ENCODE measurements around the gene SLX9.

The SLX9 gene

DNA sequence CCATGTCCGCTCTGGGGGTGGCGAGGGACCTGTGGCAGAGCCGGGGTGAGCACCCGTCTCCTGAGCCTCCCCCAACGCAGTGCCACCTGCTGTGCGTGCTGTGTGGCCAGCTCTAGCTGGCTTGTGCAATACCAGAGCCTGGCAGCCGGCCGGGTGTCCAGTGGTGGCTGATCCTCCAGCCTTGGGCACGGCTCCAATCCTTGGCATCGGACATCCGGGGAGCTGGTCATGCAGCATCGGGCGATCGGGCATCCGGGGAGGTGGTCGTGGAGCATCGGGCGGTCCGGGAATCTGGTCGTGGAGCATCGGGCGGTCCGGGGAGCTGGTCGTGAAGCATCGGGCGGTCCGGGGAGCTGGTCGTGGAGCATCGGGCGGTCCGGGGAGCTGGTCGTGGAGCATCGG lies 8.1 kb downstream of the SLX9 start:
- no peak for DNase-seq (ENCODE audit: low spot score)

DNA sequence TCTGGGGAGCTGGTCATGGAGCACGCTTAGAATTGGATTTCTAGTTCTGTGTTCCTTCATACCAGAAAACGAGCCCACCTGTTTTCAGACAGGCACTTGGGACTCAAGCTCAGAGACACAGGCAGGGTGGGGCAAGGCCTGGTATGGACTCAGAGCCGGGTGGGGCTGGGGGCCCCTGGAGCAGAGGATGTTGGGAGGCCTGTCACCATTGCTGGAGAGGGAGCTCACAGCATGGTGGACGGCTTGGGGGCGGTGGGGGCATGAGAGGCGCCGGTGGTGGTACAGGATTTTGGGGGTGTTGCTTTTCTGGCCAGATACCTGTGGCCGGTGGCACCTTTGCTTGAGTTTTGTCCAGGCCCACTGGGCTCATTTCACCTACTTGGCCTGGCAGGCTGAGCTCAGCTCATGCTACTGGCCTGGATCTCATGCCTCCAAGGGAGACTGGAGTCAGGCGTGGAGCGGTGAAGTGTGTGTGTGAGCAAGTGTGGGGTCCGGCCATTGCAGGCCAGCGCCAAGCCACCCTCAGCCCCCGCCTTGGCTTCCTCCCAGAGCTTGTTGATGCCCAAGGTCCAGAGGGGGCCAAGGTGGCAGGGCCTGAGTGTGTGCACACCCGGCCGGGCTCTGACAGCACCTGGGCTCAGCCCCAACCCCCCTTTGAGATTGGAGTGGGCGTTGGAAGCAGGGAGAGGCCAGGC lies 8.7 kb downstream of the SLX9 start:
- no peak for DNase-seq (ENCODE audit: low spot score)

DNA sequence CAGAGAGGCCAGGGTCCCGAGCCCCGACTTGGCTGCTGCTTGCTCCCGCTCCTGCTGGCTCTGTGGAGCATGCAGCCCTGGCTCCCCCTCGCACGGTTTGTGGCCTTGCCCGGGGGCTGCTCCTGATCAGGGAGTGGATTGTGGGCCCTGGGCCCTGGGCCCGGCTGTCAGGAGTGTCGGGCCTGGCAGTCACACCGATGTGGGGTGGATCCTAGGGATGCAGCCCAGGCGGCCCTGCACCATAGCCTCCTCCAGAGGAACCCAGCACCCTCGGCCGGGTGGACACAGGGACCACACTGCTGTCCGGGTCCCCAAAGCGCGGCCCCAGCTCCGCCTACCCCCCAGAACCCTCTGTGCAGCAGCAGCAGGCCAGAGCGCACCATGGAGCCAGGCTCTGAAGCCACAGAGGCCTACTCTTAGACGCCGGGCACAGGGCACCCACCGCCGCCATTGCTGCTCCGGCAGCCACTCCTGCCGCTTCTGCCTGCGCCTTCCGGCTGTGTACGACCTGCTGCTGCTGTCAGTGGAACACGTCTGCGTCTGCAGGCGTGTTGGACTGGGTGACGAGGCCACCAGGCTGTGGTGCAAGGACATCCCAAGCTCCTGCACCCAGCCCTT lies 9.4 kb downstream of the SLX9 start:
- no peak for DNase-seq (ENCODE audit: low spot score)

DNA sequence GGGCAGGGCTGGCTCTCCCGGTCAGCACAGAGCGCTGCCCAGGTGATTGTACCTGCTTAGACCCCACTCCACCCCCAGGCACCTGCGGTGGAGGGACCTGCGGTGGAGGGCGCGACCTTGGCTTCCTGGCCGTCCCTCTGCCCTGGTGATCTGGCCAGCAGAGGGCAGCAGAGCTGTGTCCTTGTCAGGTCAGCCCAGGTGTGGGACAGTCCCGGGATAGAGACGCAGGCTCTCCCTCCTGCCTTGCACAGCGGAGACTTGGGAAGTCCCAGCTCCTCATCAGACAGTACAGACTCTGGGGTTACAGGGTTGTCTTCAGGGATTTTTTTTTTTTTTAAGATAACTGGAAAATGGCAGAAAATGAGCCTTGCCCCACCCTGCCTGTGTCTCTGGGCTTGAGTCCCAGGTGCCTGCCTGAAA lies 10.0 kb downstream of the SLX9 start:
- DNase-seq (ENCODE audit: low spot score) = peak; percentile 60

DNA sequence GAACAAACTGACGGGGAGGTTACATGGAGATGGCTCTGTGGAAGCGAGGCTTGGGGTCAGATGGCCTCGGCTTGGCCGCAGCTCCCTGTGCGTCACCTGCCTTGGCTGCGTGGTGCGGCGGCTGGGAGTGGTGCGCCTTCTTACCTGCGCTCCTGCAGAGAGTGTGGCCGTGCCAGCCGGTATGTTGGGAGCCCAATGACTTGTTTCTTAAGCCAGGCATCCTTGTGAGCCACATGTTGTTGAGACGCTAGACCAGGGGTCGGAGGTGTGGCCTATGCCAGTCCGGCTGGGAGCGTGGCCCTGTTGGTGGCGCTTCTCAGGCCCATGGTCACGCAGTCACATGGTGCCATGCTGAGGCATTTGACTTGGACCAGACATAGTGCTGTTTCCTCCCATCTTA lies 10.5 kb downstream of the SLX9 start:
- DNase-seq (ENCODE audit: low spot score) = no peak

GRCh38 chr21:44951186-44951915 lies 11.5 kb downstream of the SLX9 start:
- no peak for DNase-seq (ENCODE audit: low spot score)

- DNase-seq (ENCODE audit: low spot score) = no peak
These were observed 12.5 kb downstream of the SLX9 start for GRCh38 chr21:44952116-44952928.

DNA sequence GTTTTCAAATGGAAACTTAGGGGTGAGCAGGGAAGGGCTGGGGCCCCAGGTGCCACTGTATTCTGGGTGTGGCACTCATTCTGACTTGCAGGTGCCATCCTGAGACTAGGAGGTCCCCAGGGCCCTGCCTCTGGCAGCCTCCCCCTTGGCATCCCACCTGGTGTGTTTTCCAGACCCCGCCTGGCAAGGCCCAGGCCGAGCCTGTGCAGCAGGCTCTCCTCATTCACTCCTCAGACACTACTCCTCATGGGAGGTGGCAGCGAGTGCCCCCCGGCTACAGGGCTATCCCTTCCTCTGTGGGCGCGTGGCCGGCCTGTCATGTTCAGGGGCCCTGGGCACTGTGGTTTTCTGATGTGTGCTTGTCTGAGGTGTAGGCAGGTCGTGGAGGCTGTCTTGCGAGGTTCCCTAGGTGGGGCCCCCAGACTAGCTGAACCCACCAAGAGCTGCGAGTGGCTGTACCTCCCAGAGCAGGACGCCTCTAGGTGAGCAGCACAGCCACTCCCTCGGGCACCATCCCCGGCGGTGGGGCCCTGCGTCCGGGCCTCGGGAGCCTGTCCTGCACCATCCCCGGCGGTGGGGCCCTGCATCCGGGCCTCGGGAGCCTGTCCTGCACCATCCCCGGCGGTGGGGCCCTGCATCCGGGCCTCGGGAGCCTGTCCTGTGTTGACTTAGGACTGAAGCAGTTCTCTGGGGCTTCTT lies 13.2 kb downstream of the SLX9 start:
- DNase-seq (ENCODE audit: low spot score) = no peak

DNA sequence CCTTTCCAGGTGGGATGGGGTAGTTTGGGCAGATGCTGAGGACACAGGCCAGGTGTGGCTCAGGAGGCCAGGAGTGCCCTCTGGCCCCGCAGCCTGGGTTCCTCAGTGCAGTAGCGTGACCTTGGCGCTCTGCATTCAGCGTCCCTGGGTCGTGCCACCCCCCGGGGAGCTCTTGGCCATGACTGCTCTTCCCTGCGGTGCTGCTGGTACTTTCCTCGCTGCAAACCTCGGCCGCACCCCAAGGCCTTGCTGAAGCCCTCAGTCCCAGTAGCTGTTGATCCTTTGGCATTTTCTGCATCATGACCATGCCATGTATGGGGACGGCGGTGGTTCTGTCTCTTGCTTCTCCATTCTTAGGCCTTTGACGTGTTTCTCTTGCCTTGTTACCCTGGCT lies 13.8 kb downstream of the SLX9 start:
- DNase-seq (ENCODE audit: low spot score) = no peak

DNA sequence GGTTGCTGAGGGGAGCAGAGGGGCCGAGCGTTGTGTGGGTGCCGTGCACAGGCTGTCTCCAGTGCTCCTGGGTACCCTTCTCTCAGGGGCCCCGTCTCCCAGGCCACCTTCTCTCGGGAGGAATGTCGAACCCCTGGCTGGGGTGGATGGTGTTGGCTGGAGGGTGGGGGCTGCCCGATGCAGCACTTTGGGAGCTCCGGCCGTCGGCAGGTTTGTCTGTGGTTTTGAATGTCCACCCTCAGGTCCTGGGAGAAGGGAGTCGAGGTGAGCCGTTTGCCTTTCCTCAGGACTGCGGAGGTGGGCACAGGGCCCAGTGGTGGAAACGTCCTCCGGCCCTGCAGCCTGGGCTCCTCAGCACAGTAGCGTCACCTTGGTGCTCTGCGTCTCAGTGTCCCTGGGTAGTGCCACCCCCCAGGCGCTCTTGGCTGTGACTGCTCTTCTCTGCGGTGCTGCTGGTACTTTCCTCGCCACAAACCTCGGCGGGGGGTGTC lies 14.5 kb downstream of the SLX9 start:
- no peak for DNase-seq (ENCODE audit: low spot score)

DNA sequence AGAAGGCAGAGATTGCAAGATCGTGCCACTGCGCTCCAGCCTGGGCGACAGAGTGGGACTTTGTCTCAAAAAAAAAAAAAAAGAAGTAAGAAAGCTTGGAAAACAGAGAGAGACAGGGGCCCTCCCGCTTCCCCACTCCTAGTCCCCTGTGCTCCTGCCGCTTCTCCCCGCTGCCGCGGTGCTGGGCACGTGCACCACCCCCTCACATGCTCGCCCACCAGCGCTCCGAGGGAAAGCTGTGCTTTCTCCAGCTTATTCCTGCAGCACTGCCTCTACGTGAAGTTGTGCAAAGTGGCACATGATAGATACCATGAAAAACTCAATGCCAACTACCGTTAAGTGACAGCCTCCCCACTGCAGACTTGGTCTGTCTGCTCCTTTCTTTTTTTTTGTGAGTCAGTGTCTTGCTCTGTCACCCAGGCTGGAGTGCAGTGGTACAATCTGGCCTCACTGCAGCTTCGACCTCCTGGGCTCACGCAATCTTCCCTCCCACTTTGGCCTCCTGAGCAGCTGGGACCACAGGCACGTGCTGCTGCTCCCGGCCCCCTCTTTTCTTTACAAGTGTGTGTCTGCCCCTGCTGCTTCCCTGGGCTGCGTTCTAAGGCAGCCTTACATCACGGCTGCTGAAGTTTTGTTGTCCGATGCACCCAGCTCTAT lies 15.4 kb downstream of the SLX9 start:
- no peak for DNase-seq (ENCODE audit: low spot score)

DNA sequence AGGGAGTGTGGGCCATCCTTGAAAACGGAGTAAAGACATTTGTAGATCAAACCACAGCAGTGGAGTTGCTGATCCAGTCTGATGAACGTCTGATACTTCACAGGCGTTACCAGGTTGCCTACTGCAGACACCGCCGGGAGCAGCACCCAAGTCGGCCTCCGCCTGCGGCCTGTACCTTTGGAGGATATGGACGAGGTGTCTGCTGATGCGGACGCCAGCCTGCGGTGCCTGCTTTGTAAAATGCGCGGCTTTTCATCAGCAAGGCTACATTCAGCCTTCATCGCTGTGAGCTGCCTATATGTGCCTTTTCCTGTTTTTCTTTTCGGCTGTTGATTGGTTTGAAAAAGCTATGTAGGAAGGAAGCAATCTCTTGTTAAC lies 16.0 kb downstream of the SLX9 start:
- DNase-seq (ENCODE audit: low spot score) = no peak

DNA sequence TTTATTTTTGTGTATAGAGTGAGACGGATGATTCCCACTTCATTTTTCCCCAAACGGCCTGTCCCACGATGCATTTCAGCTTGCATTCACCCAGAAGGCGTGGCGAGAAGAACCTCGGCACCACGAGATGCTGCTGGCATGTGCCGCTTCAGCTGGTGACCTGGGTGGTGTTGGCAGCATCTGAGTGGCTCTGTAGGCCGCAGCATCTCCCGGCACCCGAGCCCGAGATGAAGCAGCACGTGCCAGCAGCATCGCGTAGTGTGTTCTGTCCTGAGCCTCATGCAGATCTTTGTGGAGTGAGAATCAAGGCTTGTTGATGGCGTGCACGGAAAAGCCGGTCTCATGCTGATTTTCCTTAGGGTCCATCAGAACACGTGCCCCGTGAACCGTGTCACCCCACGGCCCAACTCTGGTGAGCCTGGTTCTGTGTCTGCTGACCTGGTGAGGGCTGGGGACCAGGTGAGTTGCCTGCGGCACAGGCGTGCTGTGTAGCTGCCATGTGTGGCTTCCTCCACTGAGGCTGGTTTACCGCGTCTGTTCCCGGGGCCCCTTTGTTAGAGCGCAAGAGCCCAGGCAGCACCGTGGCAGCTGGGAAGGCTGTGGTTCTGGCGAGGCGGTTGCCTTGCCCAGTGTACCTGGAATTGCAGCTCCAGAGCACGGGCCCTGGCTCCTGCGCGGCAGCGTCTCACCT lies 16.7 kb downstream of the SLX9 start:
- DNase-seq (ENCODE audit: low spot score) = no peak

DNA sequence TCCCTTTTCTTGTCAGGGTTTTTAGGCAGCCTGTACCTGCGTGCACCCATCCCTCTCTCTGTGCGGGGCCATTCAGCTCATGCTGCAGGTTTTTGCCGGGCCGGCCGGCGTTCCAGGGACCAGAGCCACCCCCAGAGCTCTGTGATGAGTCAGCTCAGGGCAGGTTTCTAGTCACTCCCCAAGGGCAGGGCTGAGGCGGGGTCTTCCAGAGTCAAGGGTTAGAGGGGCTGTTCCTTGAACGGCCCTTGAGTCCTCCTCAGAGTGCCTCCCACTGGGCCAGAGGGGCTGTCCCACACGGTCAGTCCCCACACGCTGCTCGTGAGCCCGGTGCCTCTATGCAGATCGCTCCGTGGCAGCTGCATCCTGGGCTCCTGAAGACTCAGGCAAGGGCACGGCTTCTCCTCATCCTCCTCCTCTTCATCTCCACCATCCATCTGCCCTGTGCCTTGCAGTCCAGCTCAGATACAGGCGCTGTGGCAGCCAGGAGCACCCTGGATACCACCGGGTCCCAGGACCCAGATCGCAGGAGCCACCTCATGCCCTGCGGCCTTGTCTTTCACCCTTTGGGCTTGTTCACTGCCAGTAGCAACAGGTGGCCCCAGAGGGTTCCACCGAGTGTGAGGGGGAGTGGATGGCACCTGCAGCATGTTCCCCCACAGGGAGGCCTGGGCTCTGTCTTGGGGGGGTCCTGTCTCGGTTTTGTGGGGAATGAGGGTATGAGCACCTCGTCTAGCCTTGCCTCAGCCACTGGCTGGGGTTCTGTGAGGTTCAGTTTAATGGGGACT lies 17.4 kb downstream of the SLX9 start:
- no peak for DNase-seq (ENCODE audit: low spot score)

GRCh38 chr21:44957901-44958451 lies 18.1 kb downstream of the SLX9 start:
- no peak for DNase-seq (ENCODE audit: low spot score)

GRCh38 chr21:44958471-44959191 lies 18.8 kb downstream of the SLX9 start:
- DNase-seq (ENCODE audit: low spot score) = no peak

DNA sequence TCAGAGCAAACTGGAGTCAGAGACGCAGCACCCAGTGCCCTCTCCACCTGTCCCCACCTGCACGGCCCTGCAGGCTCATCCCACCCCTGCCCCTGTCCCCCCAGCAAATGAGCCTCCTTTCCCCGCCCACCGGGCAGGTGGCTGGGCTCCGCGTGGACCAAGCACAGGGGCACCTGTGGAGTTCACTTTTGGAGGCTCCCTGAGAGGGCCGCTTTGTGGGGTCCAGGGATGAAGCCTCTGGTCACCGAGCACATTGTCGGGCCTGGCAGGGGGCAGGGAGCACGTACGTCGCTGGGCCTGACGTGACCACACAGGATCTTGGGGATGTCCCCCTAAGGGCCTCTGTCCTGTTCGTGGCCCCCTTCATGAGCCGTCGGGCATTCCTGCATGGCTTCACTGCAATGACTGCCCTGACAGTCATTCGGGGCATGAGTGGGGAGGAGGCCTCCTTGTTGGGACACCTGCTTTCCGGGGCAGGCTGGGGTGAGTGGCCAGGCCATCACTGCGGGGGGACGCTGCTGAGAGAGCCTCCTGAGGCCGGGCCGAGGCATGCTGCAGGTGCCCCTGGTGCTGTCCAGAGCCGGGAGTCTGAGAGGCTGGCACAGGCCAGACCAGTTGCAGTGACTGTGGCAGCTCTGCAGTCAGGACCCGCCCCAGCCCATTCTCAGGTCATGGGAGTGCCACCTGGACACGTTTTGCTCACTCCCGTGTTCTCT lies 19.7 kb downstream of the SLX9 start:
- no peak for DNase-seq (ENCODE audit: low spot score)
